COLO829 (cell line): ENCODE results near the gene PIP.
"Not testable (repeated sequence)": the region's sequence is repeated elsewhere in the genome, so short reads cannot be mapped to it uniquely, and the experiment has no call there.

Source experiments
- DNase-seq: peaks from one replicate; pipeline ENCODE4 v3.0.0; 2012; ENCODE audit warnings: low spot score

PIP gene, protein sequence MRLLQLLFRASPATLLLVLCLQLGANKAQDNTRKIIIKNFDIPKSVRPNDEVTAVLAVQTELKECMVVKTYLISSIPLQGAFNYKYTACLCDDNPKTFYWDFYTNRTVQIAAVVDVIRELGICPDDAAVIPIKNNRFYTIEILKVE

DNA sequence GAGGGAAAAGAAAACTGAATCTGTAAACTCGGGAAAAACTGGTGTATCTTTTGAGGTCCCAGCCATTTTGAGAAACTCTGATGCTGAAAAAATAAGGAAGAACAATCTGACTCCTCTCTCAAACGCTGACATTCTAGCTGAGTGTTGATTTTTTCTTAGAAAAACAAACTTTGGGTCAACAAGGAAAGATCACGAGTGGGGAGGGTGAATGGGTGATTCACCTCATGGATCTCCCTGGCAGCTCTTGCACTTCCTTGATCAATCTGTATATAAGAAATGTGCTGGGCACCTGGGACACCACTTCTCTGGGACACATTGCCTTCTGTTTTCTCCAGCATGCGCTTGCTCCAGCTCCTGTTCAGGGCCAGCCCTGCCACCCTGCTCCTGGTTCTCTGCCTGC lies at the start of gene PIP:
TSS of gene PIP (plus strand) at position 297 of the 400 bp plus-strand sequence. CDS start at position 337, 40 bp downstream.
- DNase-seq: no peak

- no peak for DNase-seq
Observed at GRCh38 chr7:143085109-143085508, 46.8 kb upstream of the PIP start.

- DNase-seq: not testable (repeated sequence)
Observed at GRCh38 chr7:143085610-143086009, 46.3 kb upstream of the PIP start.

GRCh38 chr7:143088549-143089231 lies 43.2 kb upstream of the PIP start:
- not testable (repeated sequence) for DNase-seq

GRCh38 chr7:143096146-143096545 lies 35.7 kb upstream of the PIP start:
- DNase-seq: no peak

GRCh38 chr7:143099579-143099978 lies 32.3 kb upstream of the PIP start:
- not testable (repeated sequence) for DNase-seq

DNA sequence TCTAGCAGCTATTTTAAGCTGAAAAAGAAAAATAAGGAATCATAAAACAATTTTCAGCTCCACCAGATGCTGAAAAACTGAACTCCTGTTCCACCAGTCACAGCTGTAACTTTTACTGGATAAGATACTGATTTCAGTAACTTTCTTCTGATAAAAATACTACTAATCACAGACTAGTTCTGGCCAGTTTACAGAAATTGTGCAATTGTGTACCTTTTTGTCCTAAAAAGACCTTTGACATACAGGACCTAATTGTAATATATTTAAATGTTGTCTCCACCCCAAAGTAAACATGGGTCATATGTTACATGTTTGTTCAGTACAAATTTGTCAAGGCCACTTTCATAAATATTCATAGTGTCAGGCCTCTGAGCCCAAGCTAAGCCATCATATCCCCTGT lies 27.1 kb upstream of the PIP start:
- no peak for DNase-seq

- not testable (repeated sequence) for DNase-seq
Observed at GRCh38 chr7:143108019-143108418, 23.9 kb upstream of the PIP start.

DNA sequence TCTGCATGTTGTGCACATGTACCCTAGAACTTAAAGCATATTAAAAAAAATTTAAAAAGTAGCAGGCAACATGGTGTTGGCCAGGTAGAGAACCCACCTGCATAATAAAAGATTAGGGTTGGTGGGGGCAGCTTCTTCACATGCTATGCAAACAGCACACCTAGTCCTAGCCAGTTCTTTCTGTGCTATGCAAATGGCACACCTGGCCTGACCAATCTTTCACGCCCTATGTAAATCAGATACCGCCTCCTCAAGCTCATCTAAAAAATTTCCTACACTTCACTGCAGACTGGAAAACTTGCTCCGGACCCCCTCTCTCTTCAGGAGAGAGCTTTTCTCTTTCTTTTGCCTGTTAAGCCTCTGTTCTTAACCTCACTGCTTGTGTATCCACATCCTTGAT lies 14.5 kb upstream of the PIP start:
- no peak for DNase-seq

DNA sequence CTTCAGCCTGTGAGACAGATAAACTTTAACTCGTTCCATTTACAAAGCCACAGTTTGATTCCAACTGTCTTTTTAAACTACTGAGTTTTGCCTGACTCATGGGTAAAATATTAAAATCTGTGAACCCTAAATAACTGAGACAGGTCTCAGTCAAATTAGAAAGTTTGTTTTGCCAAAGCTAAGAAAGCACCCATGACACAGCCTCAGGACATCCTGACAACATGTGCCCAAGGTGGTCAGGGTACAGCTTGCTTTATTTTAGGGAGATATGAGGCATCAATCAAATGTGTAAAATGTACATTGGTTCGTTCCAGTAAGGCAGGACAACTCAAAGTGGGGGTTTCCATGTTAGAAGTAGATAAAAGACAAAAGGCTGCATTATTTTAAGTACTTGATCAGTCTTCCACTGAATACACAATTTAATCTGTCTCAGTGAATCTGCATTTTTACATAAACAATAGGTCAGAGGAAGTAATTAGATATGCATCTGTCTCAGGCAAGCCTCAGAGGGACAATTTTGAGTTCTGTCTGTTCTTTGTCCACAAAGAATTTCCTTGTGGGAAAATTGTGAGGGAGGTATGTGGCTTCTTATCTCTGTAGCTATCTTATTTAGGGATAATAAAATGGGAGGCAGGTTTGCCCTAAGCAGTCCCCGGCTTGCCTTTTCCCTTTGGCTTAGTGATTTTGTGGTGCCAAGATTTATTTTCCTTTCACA lies 11.0 kb upstream of the PIP start:
- peak; percentile 74 for DNase-seq

DNA sequence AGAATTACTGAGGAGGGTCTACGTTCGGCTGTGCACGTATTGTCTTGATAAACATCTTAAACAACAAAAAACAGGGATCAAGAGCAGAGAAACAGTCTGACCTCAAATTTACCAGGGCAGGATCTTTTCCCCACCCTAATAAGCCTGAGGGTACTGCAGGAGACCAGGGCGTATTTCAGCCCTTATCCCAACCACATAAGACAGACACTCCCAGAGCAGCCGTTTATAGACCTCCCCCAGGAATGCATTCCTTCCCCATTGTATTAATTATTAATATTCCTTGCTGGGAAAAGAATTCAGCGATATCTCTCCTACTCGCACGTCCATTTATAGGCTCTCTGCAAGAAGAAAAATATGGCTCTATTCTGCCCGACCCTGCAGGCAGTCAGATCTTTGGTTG lies 8.6 kb upstream of the PIP start:
- DNase-seq: not testable (repeated sequence)

GRCh38 chr7:143126146-143126545 lies 5.7 kb upstream of the PIP start:
- DNase-seq: no peak

DNA sequence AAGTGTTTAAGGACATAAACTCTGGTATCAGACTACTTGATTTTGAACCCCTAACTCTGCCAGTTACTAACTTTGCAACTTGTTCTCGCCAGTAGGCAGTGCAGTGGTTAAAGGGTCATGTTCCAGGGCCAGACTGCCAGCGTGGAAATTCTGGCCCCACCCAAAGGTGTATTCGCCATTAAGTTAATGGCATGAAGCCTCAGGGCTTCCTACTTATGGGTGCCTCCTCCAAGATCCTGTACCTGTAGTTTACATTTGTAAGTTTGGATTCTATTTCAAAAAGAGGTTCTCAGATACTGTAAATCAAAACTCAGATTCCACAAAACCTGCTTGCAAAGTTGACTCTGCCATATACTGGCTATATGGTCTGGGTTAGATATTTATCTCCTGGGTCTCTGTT lies 2.8 kb upstream of the PIP start:
- no peak for DNase-seq

GRCh38 chr7:143129477-143129876 lies 2.4 kb upstream of the PIP start:
- no peak for DNase-seq

DNA sequence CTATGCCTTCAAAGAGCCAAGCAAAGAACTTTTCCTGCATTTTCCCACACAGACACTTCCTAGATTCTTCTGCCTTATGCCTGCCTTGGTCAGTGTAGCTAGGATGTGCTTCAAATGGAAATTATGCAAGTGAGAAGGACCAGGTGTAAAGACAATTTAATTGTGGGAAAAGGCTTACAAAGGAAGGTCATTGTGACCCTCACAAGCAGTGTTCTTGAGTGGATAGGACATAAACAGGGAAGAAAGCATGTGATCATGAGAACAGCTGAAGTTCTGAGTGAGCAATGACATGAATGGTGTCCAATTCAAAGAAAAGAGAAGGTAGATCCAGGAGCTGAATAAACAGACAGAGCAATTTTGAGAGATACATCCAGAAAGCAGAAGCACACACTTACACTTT lies 1.3 kb upstream of the PIP start:
- no peak for DNase-seq

DNA sequence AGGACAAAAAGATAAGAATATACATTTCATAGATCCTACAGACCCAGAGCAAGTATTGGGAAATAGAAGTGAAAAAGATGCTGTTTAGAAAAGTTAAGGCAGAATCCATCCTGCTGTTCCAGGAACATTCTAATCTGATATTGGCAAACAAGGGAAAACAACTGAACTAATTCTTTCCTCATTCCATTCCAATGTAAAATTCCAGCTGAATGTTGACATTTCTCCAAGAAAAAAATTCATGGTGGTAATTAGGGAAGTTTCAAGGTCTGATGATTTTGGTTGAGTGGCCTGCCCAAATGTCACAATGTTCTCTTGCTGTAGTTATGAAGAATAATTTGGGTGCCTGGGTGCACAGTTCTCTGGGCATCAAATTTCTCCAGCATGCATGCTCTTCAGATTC lies 15.2 kb downstream of the PIP start:
- no peak for DNase-seq

GRCh38 chr7:143148050-143148449 lies 16.2 kb downstream of the PIP start:
- DNase-seq: no peak

DNA sequence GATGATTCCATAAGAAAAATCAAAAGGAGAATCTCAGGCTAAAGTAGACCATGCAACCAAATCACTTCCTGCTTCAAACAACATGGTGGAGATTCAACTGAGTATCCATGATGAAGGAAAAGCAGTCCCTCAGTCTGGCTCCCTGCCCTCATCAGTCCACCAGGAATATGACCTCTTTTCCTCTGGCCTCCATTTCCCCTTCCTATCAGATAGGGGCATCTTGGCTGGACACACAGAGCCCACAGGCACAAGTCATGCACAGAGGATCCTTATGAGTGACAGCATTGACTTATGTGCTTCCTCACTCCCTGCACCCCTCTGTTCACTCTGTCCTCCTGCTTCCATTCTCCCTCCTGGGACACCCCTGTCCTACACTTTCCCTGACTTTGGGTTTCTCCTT lies 16.8 kb downstream of the PIP start:
- no peak for DNase-seq

DNA sequence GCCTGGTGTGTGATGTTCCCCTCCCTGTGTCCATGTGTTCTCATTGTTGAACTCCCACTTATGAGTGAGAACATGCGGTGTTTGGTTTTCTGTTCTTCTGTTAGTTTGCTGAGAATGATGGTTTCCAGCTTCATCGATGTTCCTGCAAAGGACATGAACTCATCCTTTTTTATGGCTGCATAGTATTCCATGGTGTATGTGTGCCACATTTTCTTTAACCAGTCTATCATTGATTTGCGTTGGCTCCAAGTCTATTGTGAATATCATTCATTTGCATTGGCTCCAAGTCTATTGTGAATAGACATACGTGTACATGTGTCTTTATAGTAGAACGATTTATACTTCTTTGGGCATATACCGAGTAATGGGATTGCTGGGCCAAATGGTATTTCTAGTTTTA lies 18.8 kb downstream of the PIP start:
- not testable (repeated sequence) for DNase-seq

GRCh38 chr7:143158617-143159016 lies 26.7 kb downstream of the PIP start:
- not testable (repeated sequence) for DNase-seq

DNA sequence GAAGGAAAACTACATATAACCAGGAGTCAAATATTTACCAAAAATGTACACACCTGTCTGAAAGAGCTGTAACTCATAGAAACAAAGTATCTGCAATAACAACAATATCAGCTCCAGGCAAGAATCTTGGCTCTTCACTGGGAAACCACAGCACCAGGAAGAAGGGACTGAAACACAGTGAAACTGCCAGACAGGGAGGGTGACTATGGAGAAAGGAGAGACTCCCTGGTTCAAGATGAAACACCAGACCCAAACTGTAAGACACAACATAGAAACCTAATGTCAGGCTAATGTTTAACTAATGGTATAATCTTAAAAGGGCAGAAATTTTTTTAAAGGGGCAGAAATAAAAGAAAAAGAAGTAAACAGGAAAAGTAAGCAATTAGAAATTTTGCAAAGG lies 39.8 kb downstream of the PIP start:
- DNase-seq: no peak

- no peak for DNase-seq
Observed at GRCh38 chr7:143172354-143172753, 40.5 kb downstream of the PIP start.

DNA sequence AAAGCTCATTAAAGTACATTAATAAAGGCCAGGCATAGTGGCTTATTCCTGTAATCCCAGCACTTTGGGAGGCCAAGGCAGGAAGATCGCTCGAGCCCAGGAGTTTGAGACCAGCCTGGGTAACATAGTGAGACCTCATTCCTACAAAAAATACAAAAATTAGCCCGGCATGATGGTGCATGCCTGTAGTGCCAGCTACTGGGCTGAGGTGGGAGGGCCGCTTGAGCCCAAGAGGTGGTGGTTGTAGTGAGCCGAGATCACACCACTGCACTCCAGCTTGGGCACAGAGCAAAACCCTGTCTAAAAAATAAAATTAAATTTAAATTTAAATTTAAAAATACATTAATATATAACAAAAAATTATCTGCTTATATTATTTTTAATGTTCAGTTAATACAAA lies 44.3 kb downstream of the PIP start:
- no peak for DNase-seq
